Glomerular visceral epithelial cell (primary cell): Measurements from ENCODE around the gene ZNF19.

ENCODE experiments used
- DNase-seq: peaks from one replicate; pipeline ENCODE4 v3.0.0-alpha.2; 2016; ENCODE audit errors: extremely low spot score

The ZNF19 gene

GRCh38 chr16:71441348-71442050 lies 47.6 kb downstream of the ZNF19 start:
- no peak for DNase-seq

GRCh38 chr16:71440669-71441347 lies 48.3 kb downstream of the ZNF19 start:
- no peak for DNase-seq

GRCh38 chr16:71439523-71439922 lies 49.6 kb downstream of the ZNF19 start:
- DNase-seq = peak; percentile 10

GRCh38 chr16:71436473-71436872 lies 52.7 kb downstream of the ZNF19 start:
- DNase-seq = no peak

- DNase-seq = no peak
Observed at GRCh38 chr16:71432906-71433305, 56.2 kb downstream of the ZNF19 start.

- DNase-seq = no peak
Observed at GRCh38 chr16:71431991-71432390, 57.1 kb downstream of the ZNF19 start.

- no peak for DNase-seq
Observed at GRCh38 chr16:71431176-71431575, 57.9 kb downstream of the ZNF19 start.

GRCh38 chr16:71430744-71431143 lies 58.4 kb downstream of the ZNF19 start:
- no peak for DNase-seq

- DNase-seq = no peak
Observed at GRCh38 chr16:71429581-71429980, 59.5 kb downstream of the ZNF19 start.

- DNase-seq = no peak
Observed at GRCh38 chr16:71428883-71429282, 60.2 kb downstream of the ZNF19 start.

GRCh38 chr16:71428385-71428784 lies 60.7 kb downstream of the ZNF19 start:
- DNase-seq = no peak

GRCh38 chr16:71426880-71427615 lies 62.1 kb downstream of the ZNF19 start:
- DNase-seq = no peak

GRCh38 chr16:71426069-71426879 lies 62.9 kb downstream of the ZNF19 start:
- peak; percentile 42 for DNase-seq

GRCh38 chr16:71425746-71426068 lies 63.4 kb downstream of the ZNF19 start:
- DNase-seq = no peak

GRCh38 chr16:71424626-71425025 lies 64.5 kb downstream of the ZNF19 start:
- DNase-seq = no peak

GRCh38 chr16:71423865-71424264 lies 65.3 kb downstream of the ZNF19 start:
- no peak for DNase-seq
